H1 (cell line): ENCODE data around the gene VSIG10L2. TPM values are rescaled to one million over a fixed set of nuclear protein-coding genes. Genes with fewer than 3 reads are reported as not detected.

ENCODE experiments used
- CTCF ChIA-PET: fragments of 300-600 bp; sonication (Branson Sonifier 250); formaldehyde crosslinking; loops from one replicate; lab custom pipeline; 2021; ENCODE audit not compliant: partially characterized antibody; lab: Charles Lee
- POLR2A ChIA-PET: fragments of 300-600 bp; sonication (Branson Sonifier 250); formaldehyde crosslinking; loops from one replicate; lab custom pipeline; 2021; ENCODE audit warnings: inconsistent platforms; ENCODE audit not compliant: partially characterized antibody; lab: Charles Lee
- DNase-seq, 2 experiments: peaks; one replicate each; pipeline versions ENCODE4 v3.0.0 to v3.0.0-alpha.2; 2010 to 2022; ENCODE audit warnings: low spot score in 2 of 2, low read depth in 1 of 2, mixed read lengths in 1 of 2
- FAIRE-seq: peaks from 2 replicates; lab custom pipeline; 2011; peaks lifted over from hg19 to GRCh38; lab: Jason Lieb, UNC
- H2AFZ ChIP-seq: 2 replicates; pipeline ENCODE4 v1.8.1; 2012; ENCODE audit warnings: low read length, inconsistent platforms
- H2AK5ac ChIP-seq: 2 replicates; pipeline ENCODE4 v1.6.1; 2013; ENCODE audit warnings: low read depth, low read length
- H2BK120ac ChIP-seq: replicated peaks from 2 replicates; pipeline ENCODE3; 2013; ENCODE audit warnings: low read depth, low read length, inconsistent platforms
- H2BK12ac ChIP-seq: 2 replicates; pipeline ENCODE4 v1.6.1; 2013; ENCODE audit warnings: low read depth, low read length
- H2BK15ac ChIP-seq: 2 replicates; pipeline ENCODE4 v1.6.1; 2013; ENCODE audit warnings: low read length
- H2BK20ac ChIP-seq: 2 replicates; pipeline ENCODE4 v1.6.1; 2013; ENCODE audit warnings: low read length
- H2BK5ac ChIP-seq: 2 replicates; pipeline ENCODE4 v1.6.1; 2013; ENCODE audit warnings: low read depth, low read length
- H3K14ac ChIP-seq: 2 replicates; pipeline ENCODE4 v1.6.1; 2013; ENCODE audit warnings: inconsistent platforms; ENCODE audit not compliant: insufficient read length
- H3K18ac ChIP-seq: 2 replicates; pipeline ENCODE4 v1.6.1; 2013; ENCODE audit warnings: low read length; ENCODE audit errors: extremely low read depth
- H3K23ac ChIP-seq: 2 replicates; pipeline ENCODE4 v1.6.1; 2013; ENCODE audit warnings: inconsistent platforms; ENCODE audit not compliant: insufficient read length
- H3K23me2 ChIP-seq: 2 replicates; pipeline ENCODE4 v1.6.1; 2013; ENCODE audit warnings: low read depth, low read length
- H3K27ac ChIP-seq: 2 replicates; pipeline ENCODE4 v1.6.1; 2011; ENCODE audit warnings: low read depth, low read length, inconsistent platforms
- H3K27me3 ChIP-seq, 4 experiments: replicated peaks in 1 of 4; 1 replicate in 1 of 4; 2 replicates in 3 of 4; pipeline versions ENCODE4 v1.6.1 to v1.8.1; 2011 to 2013; ENCODE audit warnings: low read length in 3 of 4, mild to moderate bottlenecking in 3 of 4, inconsistent platforms in 2 of 4, mixed read lengths in 2 of 4, moderate library complexity in 1 of 4; ENCODE audit not compliant: control insufficient read depth in 3 of 4, insufficient read depth in 3 of 4; ENCODE audit errors: extremely low read depth in 1 of 4
- H3K36me3 ChIP-seq, 4 experiments: 2 replicates each; pipeline versions ENCODE4 v1.6.1 to v1.8.1; 2011 to 2013; ENCODE audit warnings: mild to moderate bottlenecking in 4 of 4, low read length in 3 of 4, moderate library complexity in 2 of 4, control low read depth in 1 of 4, inconsistent platforms in 1 of 4; ENCODE audit not compliant: insufficient read depth in 4 of 4, control insufficient read depth in 2 of 4
- H3K4ac ChIP-seq: replicated peaks from 2 replicates; pipeline ENCODE3; 2013; ENCODE audit warnings: low read length, low read depth, mixed read lengths, inconsistent platforms; ENCODE audit not compliant: insufficient read length
- H3K4me1 ChIP-seq, 4 experiments: replicated peaks in 1 of 4; 1 replicate in 1 of 4; 2 replicates in 3 of 4; pipeline versions ENCODE4 v1.6.1 to v1.8.1; 2011 to 2013; ENCODE audit warnings: low read length in 3 of 4, inconsistent platforms in 2 of 4, mixed read lengths in 1 of 4; ENCODE audit not compliant: insufficient read depth in 4 of 4, control insufficient read depth in 3 of 4
- H3K4me2 ChIP-seq, 2 experiments: 2 replicates each; pipeline versions ENCODE4 v1.6.1 to v1.8.1; 2011 to 2013; ENCODE audit warnings: low read depth in 2 of 2, low read length in 2 of 2, control low read depth in 1 of 2, inconsistent platforms in 1 of 2, mild to moderate bottlenecking in 1 of 2; ENCODE audit not compliant: insufficient read depth in 1 of 2
- H3K4me3 ChIP-seq, 4 experiments: fragments of 200-600, 300-600 bp in 1 of 4; sonication (generic), shearing (Covaris generic), sonication (Bioruptor Twin) in 1 of 4; 2 replicates each; pipeline versions ENCODE4 v1.5.1 to v1.8.1; 2011 to 2016; ENCODE audit warnings: low read length in 4 of 4, low read depth in 3 of 4, control low read depth in 2 of 4, inconsistent platforms in 2 of 4, mild to moderate bottlenecking in 2 of 4, mixed read lengths in 1 of 4, moderate library complexity in 1 of 4; ENCODE audit not compliant: insufficient read depth in 2 of 4; ENCODE audit errors: extremely low read depth in 1 of 4
- H3K56ac ChIP-seq: replicated peaks from 2 replicates; pipeline ENCODE3; 2013; ENCODE audit warnings: low read depth, mild to moderate bottlenecking, mixed read lengths, low read length, inconsistent platforms; ENCODE audit not compliant: insufficient read length
- H3K79me1 ChIP-seq: 2 replicates; pipeline ENCODE4 v1.6.1; 2013; ENCODE audit warnings: low read depth, low read length, control low read depth
- H3K79me2 ChIP-seq, 2 experiments: 2 replicates each; pipeline versions ENCODE4 v1.6.1 to v1.8.1; 2012 to 2013; ENCODE audit warnings: low read length in 2 of 2, mild to moderate bottlenecking in 2 of 2, inconsistent platforms in 1 of 2; ENCODE audit not compliant: insufficient read depth in 2 of 2, control insufficient read depth in 1 of 2
- H3K9ac ChIP-seq, 4 experiments: replicated peaks in 1 of 4; 1 replicate in 1 of 4; 2 replicates in 3 of 4; pipeline versions ENCODE4 v1.6.1 to v1.8.1; 2011 to 2013; ENCODE audit warnings: low read depth in 3 of 4, low read length in 3 of 4, control low read depth in 2 of 4, mild to moderate bottlenecking in 2 of 4, moderate library complexity in 2 of 4, inconsistent platforms in 1 of 4; ENCODE audit errors: extremely low read depth in 1 of 4
- H3K9me3 ChIP-seq, 2 experiments: 2 replicates each; pipeline versions ENCODE4 v1.6.1 to v1.8.1; 2012 to 2013; ENCODE audit warnings: mild to moderate bottlenecking in 2 of 2, moderate library complexity in 2 of 2, control low read depth in 1 of 2, inconsistent platforms in 1 of 2, low read depth in 1 of 2, low read length in 1 of 2, mixed read lengths in 1 of 2; ENCODE audit not compliant: insufficient read depth in 2 of 2
- H4K20me1 ChIP-seq, 2 experiments: replicated peaks in 1 of 2; 2 replicates each; pipeline versions ENCODE3 to v1.8.1; 2011 to 2013; ENCODE audit warnings: inconsistent platforms in 2 of 2, low read length in 2 of 2, mild to moderate bottlenecking in 1 of 2; ENCODE audit not compliant: insufficient read depth in 2 of 2, control insufficient read depth in 1 of 2
- H4K5ac ChIP-seq: 2 replicates; pipeline ENCODE4 v1.6.1; 2013; ENCODE audit warnings: low read length, low read depth, mixed read lengths, inconsistent platforms; ENCODE audit not compliant: insufficient read length
- H4K8ac ChIP-seq: 2 replicates; pipeline ENCODE4 v1.8.0; 2013; ENCODE audit warnings: mild to moderate bottlenecking, moderate library complexity, low read length, inconsistent platforms; ENCODE audit not compliant: insufficient read depth; ENCODE audit errors: extremely low read depth
- H4K91ac ChIP-seq: replicated peaks from 2 replicates; pipeline ENCODE3; 2013; ENCODE audit warnings: low read length, mixed read lengths, inconsistent platforms; ENCODE audit not compliant: insufficient read length
- ASH2L ChIP-seq: fragments of 200-600, 300-600 bp; sonication (generic); IDR thresholded peaks from one replicate; pipeline ENCODE4 v1.7.1; 2017; ENCODE audit warnings: low read length
- EZH2 ChIP-seq: fragments of 200-600 bp; sonication (generic); IDR thresholded peaks from 2 replicates; pipeline ENCODE4 v1.7.1; 2012; ENCODE audit warnings: low read depth, mild to moderate bottlenecking, moderate library complexity, low read length, inconsistent platforms; ENCODE audit not compliant: severe bottlenecking
- GABPA ChIP-seq: IDR thresholded peaks from 2 replicates; pipeline ENCODE4 v1.6.1; 2011; ENCODE audit warnings: mild to moderate bottlenecking, low read length, moderate library complexity, borderline replicate concordance; ENCODE audit not compliant: insufficient read depth
- HDAC6 ChIP-seq: IDR thresholded peaks from one replicate; pipeline ENCODE4 v1.7.1; 2012; ENCODE audit warnings: low read depth, mild to moderate bottlenecking, inconsistent platforms, low read length, moderate library complexity
- JUND ChIP-seq: IDR thresholded peaks from 2 replicates; pipeline ENCODE4 v1.6.1; 2011; ENCODE audit warnings: mild to moderate bottlenecking, improper control_type of control experiment, low read length
- POLR2AphosphoS5 ChIP-seq: IDR thresholded peaks from 2 replicates; pipeline ENCODE4 v1.6.1; 2011; ENCODE audit warnings: low read depth, low read length
- RBBP5 ChIP-seq: IDR thresholded peaks from 2 replicates; pipeline ENCODE4 v1.7.1; 2012; ENCODE audit warnings: low read depth, mild to moderate bottlenecking, inconsistent platforms, low read length, moderate library complexity, borderline replicate concordance
- SAP30 ChIP-seq: fragments of 300-600 bp; sonication (generic); IDR thresholded peaks from 2 replicates; pipeline ENCODE4 v1.7.1; 2012; ENCODE audit warnings: low read length, moderate library complexity, mild to moderate bottlenecking, inconsistent platforms; ENCODE audit not compliant: insufficient read depth, insufficient replicate concordance
- SIRT6 ChIP-seq: IDR thresholded peaks from one replicate; pipeline ENCODE4 v1.7.1; 2012; ENCODE audit warnings: low read length, inconsistent platforms
- SP1 ChIP-seq: IDR thresholded peaks from 2 replicates; pipeline ENCODE4 v1.6.1; 2011; ENCODE audit warnings: low read depth, low read length
- WGBS, 2 experiments: shearing (Covaris generic) in 1 of 2; methylation state at CpG; one replicate each; pipeline versions ENCODE4 v1.1.6 to v1.1.7; 2013 to 2015; ENCODE audit warnings: low lambda C conversion rate in 2 of 2, mixed read lengths in 2 of 2, inconsistent platforms in 1 of 2, low coverage in 1 of 2, missing lambda C conversion rate in 1 of 2; ENCODE audit not compliant: insufficient replicate concordance in 2 of 2, insufficient coverage in 1 of 2, insufficient read length in 1 of 2; ENCODE audit errors: extremely low coverage in 1 of 2, missing lambda C conversion rate in 1 of 2; 5-methylcytosine and 5-hydroxymethylcytosine counted together
- polyA plus RNA-seq, 7 experiments: library from polyadenylated mRNA; depleted of rRNA in 3 of 7; stranded (reverse) in 5 of 7; unstranded in 2 of 7; fragments of >200 nt in 5 of 7; fragments of 200-250 nt in 2 of 7; gene quantifications; 1 replicate in 5 of 7; 2 replicates in 1 of 7; 4 replicates in 1 of 7; pipeline versions ENCODE4 v1.2.1 to v1.2.3, GENCODE V29; 2011 to 2013; ENCODE audit warnings: missing spikeins in 2 of 7, mixed read lengths in 2 of 7
- total RNA-seq: library from RNA; stranded (reverse); fragmentation: NEBNext Ultra II Directional; extraction: Animal tissue kit (Norgen Biotek cat#: 25700); gene quantifications from 2 replicates; pipeline ENCODE4 v1.2.1, GENCODE V29; 2021
- TF ChIP-seq, protein P1 (sequence below), 3 experiments: IDR thresholded peaks; 1 replicate in 2 of 3; 2 replicates in 1 of 3; pipeline versions ENCODE4 v1.5.1 to v1.6.1; 2011; ENCODE audit warnings: low read length in 3 of 3, mild to moderate bottlenecking in 3 of 3, inconsistent platforms in 2 of 3, low read depth in 1 of 3, moderate library complexity in 1 of 3; ENCODE audit not compliant: insufficient read depth in 1 of 3; ENCODE audit errors: control extremely low read depth in 1 of 3

The VSIG10L2 gene
- total and polyA plus RNA-seq, 2 of the 8 experiments (the other 6 are each of a cell fraction or from before 2014, with no cell fraction given): not detected

DNA sequence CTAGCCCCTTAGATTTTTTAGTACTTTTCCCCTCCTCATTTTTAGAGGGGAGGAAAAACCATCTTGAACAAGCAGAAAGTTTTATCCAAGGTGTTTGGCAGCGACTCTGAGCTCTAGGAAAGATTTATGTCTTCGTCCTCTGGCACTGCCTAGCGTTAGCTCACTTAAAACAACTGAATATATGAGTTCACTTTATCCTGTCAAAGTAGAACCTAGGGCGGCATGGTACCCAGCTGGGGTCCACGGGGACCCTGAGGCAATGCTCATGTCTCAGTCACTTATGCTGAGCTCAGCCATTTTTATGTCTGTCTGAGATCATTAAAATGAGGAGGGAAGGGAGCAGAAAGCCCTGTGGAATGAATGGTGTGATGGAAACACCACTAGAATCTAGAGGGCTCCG, 14.2 kb upstream of the VSIG10L2 start:
- Histone ChIP-seq H3K4ac (no peak overlapping the region), H3K14ac (no peak overlapping the region), H3K56ac (no peak overlapping the region), H2BK5ac (no peak overlapping the region), H4K8ac (no peak overlapping the region), H3K9me3 (no peaks in the 10 kb centered on the region), H4K91ac (no peak overlapping the region), H3K79me2 (no peaks in the 10 kb centered on the region), H3K23ac (no peak overlapping the region), H3K9ac (no peak overlapping the region), H2BK15ac (no peak overlapping the region), H2BK120ac (no peak overlapping the region), H2AK5ac (no peak overlapping the region), H3K18ac (no peak overlapping the region), H4K5ac (no peak overlapping the region), H4K20me1 (no peaks in the 10 kb centered on the region), H3K27ac (no peak overlapping the region), H2AFZ (no peak overlapping the region), H3K79me1 (no peaks in the 10 kb centered on the region), H3K4me1 (peaks cover 6 to 14% (median 11%) of the 10 kb centered on the region in 4 experiments), H2BK20ac (no peak overlapping the region), H2BK12ac (0 out of 2 replicates have a peak overlapping the region, but pooled peaks have one; percentile 32), H3K27me3 (peaks cover 0 to 6% (median 2%) of the 10 kb centered on the region in 4 experiments; a peak in 2 of 7 replicates), H3K36me3 (no peaks in the 10 kb centered on the region), H3K23me2 (no peaks in the 10 kb centered on the region), H3K4me2 (no peak overlapping the region), H3K4me3 (no peak overlapping the region)
- DNase-seq: no peak
- no peak for FAIRE-seq
- ChIA-PET POLR2A (interaction anchor here (1.1 to 1.6 kb wide), 3 partner anchors 12 to 198 kb away, joined by 3 to 6 read pairs (median 3); no protein-coding TSS in a partner anchor), CTCF (interaction anchor here (1.1 to 7.0 kb wide), 7 partner anchors 10 to 262 kb away, joined by 3 to 76 read pairs (median 11); partner anchors contain the start of gene VSIG10L2)
- 87% methylated on average over 6 of the region's 6 CpGs; no CpG with 5 or more reads in 1 of the 2 experiments for whole genome bisulfite sequencing, 2 experiments
- TF ChIP-seq SAP30: no peak
- TF ChIP-seq, protein P1, sequence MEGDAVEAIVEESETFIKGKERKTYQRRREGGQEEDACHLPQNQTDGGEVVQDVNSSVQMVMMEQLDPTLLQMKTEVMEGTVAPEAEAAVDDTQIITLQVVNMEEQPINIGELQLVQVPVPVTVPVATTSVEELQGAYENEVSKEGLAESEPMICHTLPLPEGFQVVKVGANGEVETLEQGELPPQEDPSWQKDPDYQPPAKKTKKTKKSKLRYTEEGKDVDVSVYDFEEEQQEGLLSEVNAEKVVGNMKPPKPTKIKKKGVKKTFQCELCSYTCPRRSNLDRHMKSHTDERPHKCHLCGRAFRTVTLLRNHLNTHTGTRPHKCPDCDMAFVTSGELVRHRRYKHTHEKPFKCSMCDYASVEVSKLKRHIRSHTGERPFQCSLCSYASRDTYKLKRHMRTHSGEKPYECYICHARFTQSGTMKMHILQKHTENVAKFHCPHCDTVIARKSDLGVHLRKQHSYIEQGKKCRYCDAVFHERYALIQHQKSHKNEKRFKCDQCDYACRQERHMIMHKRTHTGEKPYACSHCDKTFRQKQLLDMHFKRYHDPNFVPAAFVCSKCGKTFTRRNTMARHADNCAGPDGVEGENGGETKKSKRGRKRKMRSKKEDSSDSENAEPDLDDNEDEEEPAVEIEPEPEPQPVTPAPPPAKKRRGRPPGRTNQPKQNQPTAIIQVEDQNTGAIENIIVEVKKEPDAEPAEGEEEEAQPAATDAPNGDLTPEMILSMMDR (IDR thresholded peaks at IDR 0.05; ENCODE audit: control extremely low read depth in 1 of 3, insufficient read depth in 1 of 3, low read depth in 1 of 3, low read length in 3 of 3): no peak
- TF ChIP-seq SIRT6: no peak
- TF ChIP-seq ASH2L: no peak
- TF ChIP-seq GABPA: no peak
- TF ChIP-seq HDAC6: no peak
- no peak for TF ChIP-seq POLR2AphosphoS5
- no peak for TF ChIP-seq EZH2
- no peak for TF ChIP-seq JUND
- TF ChIP-seq RBBP5: no peak
- TF ChIP-seq SP1: no peak
